GM21528 (cell line): ENCODE measurements around the gene GOLIM4.
"Not testable (repeated sequence)": the region's sequence is repeated elsewhere in the genome, so short reads cannot be mapped to it uniquely, and the experiment has no call there.

ENCODE experiments used
- ATAC-seq: cut with Tn5 transposase; IDR thresholded peaks from one replicate; pipeline ENCODE4 v1.9.1; 2021; ENCODE audit warnings: mild to moderate bottlenecking, moderate library complexity; ENCODE audit not compliant: unreplicated experiment, low FRiP score

Gene GOLIM4

DNA sequence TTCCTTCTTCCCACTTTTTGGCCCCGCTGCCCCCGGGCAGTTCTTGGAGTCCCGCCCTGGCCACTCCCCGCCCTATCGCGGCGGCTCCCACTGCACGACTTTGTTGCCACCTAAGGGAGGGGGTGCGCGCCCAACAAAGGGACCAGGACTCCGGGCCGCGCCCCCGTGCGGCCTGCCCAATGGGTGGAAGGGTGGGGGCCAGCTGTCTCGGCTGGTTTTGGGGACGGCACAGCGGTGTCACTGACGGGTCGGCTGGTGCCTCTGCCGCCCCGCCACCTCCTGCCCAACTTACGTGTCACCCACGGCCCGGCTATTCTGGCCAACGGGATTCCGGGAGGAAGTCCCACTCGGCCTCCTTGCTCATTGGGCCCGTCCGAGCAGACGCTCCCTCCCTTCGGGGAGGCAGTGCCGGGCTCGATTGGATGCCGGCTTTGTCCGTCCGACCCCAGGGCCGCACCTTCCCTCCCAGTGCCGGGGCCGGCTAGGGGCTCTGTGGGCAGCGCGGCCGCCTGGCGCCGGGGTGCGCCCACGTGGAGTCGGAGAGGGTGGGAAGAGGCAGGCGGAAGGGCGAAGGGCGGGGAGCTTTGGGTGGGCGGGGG is at the start of gene GOLIM4:
Gene GOLIM4, minus strand, starts transcription at position 314 of the 599 bp plus-strand sequence. CDS start 639 bp downstream, outside the sequence.
- peak; percentile 87 for ATAC-seq

DNA sequence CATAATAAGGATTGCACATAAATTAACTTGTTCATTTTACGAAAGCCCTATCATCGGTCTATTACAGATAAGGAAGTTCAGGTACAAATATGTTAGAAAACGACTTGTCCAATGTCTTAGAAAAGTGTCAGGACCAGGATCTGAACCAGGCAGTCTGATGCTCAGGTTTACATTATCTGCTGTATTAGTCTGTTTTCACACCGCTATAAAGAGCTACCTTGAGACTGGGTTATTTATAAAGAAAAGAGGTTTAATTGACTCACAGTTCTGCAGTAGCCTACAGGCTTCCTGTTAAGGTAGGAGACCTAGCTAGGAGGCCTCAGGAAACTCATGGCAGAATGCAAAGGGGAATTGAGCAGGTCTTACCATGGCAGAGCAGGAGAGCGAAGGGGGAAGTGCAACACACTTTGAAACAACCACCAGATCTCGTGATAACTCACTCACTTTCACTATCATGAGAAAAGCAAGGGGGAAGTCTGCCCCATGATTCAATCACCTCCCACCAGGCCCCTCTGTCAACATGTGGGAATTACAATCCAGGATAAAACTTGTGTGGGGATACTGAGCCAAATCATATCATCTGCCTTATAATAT is 45.8 kb upstream of the GOLIM4 start:
- ATAC-seq, result no peak

DNA sequence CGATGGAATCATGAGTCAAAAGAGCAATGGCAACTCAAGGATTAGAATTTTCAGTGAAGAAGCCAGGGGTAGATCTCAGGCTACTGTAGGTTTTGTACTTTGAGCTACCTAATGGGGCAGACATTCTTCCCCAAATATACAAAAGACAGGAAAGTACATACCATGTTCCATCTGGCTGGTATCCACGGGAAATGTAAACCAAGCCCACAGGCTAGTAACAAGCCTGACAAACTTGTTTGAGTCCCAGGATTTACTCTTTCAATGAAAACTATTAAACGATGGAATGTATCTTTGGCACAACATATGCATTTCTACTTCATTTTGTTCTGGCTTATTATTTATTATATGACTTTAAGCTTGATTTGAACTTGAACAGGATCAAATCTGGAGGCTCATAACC is 44.2 kb upstream of the GOLIM4 start:
- ATAC-seq, result no peak

DNA sequence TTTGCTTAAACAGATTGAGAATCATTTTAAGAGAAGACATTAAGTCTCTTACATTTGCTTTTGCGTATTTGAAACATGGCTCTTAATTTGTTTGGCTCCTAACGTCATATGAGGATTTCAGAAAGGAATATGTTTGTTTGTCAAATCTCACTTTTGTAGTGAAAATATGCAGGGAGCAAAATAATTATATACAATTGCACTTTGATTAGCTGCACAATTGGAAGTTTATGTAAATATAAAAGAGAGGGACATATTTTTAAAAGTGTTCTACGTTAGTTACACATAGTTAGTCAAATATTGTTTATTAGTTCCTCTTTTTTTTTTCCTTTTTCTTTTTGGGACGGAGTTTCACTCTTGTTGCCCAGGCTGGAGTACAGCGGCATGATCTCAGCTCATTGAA is 42.7 kb upstream of the GOLIM4 start:
- ATAC-seq, result no peak

DNA sequence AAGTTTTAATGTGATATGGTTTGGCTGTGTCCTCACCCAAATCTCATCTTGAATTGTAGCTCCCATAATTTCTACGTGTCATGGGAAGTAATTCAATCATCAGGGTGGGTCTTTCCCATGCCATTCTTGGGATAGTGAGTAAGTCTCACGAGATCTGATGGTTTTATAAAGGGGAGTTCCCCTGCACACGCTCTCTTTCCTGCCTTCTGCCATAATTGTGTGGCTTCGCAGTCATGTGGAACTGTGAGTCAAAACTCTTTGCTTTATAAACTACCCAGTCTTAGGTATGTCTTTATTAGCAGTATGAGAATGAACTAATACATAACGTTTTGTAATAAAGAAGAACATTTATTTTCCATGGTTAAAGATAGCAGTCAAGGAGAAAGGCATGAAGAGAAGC is 39.2 kb upstream of the GOLIM4 start:
- ATAC-seq, result no peak

- ATAC-seq, result not testable (repeated sequence)
Observed at GRCh38 chr3:168130250-168130649, 34.5 kb upstream of the GOLIM4 start.

DNA sequence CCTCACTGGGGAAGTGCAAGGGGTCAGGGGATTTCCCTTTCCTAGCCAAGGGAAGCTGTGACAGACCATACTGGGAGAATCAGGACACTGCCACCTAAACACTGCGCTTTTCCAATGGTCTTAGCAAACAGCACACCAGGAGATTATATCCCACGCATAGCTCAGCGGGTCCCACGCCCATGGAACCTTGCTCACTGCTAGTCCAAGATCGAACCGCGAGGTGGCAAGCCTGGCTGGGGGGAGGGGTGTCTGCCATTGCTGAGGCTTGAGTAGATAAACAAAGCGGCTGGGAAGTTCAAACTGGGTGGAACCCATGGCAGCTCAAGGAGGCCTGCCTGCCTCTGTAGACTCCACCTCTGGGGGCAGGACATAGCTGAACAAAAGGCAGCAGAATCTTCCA is 32.7 kb upstream of the GOLIM4 start:
- not testable (repeated sequence) for ATAC-seq

GRCh38 chr3:168127466-168127865 is 31.7 kb upstream of the GOLIM4 start:
- ATAC-seq, result no peak

DNA sequence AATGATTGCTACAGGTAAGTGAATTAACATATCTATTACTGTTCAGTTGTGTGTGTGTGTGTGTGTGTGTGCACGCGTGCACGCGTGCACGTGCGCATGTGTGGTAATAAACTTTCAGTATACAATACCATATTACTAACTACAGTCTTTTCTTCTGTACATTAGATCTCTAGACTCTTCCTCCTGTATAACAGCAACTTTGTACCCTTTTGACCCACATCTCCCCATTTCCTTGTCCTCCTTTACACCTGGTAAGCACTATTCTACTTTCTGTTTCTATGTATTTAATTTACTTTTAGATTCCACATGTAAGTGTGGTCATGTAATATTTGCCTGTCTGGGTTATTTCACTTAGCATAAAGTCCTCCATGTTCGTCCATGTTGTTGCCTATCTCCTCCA is 29.1 kb upstream of the GOLIM4 start:
- ATAC-seq, result no peak

- no peak for ATAC-seq
Observed at GRCh38 chr3:168124291-168124690, 28.6 kb upstream of the GOLIM4 start.

DNA sequence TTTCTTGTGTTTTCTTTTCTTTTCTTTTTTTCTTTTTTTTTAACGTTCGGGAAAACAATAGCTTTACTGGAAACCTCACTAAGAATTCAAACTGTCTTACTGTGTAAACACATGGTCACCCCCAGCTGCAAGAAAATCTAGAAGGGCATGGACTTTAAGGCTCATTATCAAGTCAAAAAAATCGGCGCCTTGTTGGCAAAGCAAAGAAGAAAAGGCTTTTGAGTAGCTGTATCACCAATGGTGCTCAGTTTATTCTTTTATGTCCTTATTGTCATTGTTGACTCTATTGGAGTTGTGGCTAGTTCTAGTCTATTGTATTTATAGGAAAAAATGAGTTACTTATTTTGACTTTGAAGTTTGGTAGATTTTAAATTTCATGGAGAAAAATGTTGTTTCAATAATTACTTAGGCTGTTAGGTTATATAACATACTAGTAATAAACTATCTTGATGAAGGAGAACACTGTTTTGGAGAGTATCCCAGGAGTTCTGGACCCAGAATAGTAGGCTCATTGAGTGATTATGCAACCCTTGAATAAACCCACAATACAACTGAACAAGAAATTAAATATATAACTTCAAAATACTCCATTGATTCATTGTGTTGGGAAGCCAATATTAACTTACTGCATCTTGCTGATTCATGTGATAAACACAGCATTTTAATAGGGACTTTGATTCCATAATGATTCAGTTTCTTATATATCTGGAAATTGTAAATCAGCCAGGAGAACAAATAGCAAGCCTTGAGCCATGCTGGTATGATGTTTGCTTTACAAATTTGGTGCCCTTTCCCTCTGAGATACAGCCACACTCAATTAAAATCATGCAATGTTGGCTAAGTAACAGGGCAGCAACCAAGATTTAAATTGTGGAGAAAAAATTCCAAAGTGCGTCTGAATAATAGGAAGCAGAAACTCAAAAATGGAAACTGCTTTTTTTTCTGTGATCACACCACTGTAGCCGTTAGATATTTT is 27.8 kb upstream of the GOLIM4 start:
- ATAC-seq, result no peak

GRCh38 chr3:168121184-168122017 is 25.7 kb upstream of the GOLIM4 start:
- no peak for ATAC-seq

DNA sequence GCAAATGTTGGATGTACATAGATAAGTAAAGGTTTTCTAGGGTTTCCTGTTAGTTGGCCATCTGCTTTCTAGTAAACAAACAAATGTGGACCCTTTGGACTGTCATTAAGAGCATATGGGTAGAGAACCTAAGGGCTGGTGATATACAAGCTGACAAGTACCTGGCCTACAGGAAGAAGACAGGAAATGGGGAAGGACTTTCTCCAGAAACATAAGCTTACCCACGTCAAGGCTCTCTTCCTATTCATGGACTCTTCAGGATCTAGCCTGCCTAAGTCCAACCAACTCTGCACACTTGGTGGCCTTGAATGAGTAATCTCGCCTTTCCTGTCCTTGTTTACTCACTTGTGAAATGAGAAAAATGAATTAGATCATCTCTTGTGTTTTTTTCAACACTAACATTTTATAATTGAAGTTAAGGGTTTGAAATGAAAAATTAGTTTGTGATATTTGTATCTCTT is 22.2 kb upstream of the GOLIM4 start:
- ATAC-seq, result no peak

- no peak for ATAC-seq
Observed at GRCh38 chr3:168117059-168117458, 21.3 kb upstream of the GOLIM4 start.

- no peak for ATAC-seq
Observed at GRCh38 chr3:168116279-168116678, 20.6 kb upstream of the GOLIM4 start.

DNA sequence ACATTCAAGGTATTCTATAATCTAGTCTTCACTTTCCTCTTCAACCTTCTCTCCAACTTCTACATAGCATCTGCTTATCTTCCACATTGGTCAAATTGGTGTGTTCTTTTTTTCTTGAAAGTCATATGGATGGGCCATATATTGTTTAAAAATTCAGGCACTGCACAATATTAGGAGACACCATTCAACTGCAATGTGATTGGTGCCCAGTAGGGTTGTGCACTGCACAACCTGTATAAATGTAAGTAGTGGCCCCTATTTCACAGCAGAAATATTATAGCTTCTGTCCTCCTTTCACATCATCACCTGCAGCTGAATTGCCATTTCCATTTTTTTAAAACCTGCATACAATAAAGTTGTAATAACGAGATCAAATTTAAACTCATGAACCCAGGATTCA is 18.1 kb upstream of the GOLIM4 start:
- no peak for ATAC-seq

DNA sequence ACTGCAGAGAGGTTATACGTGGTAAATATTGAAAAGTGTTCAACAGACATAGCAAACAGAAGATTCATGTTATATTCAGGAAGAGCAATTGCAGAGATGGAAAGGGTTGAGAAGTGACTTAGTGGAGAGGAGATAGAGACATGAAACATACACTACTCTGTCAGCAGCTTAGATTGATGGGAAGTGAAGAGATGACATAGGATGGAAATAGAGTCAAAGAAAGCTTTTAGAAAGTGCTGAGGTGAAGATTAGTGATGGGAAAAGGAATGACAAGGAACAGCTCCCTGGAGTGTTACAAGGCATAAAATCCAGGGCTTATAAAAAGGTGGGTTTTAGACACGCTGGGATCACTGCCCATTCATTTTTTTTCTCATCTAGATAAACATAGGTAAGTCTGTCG is 17.2 kb upstream of the GOLIM4 start:
- no peak for ATAC-seq

DNA sequence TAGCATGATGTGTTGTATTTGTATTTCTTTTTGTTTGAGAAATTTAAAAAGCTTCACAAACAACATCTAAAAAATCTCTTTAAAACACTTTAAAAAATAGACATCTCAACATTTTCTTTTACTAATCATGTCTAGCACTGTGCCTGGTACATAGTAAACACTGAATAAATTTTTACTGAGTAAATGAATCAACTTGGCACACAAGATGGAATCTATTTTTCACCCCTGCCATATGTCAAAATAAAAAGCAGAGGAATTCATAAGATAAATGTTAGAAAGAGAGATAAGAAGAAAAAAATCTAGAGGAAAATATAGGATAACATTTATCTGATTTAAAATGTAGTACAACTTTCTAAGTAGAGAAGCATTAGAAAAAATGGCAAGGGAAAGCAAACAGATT is 8.6 kb upstream of the GOLIM4 start:
- no peak for ATAC-seq

DNA sequence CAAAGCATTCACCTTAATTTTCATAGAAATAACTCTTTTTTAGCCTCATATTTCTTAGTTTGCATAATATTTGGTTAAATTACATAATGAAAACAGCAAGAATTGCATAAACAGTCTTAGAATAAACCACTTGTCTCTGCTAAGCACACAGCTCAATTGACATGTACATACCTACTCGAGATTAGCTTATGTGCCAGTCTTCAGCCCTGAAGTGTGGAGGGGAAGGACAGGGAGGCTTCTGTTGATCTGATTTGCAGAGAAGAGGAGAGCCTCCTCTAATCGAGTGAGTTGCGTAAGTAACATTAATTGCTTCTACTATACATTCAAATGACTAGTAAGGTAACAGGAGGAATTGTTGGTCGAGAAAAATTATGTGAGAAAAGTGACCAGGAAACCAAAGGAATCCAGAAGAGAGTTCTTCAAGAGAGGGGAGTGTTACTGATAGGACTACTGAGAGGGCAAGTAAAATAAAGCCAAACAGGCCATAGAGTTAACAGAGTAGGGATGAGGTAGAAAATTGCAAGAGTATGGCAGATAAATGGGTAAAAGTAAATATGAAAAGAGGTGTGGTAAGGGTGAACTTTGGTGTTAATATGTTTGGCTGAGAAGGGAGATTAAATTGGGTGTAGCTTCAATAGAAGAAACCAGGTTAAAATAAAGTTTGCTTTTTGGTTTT is 7.1 kb upstream of the GOLIM4 start:
- no peak for ATAC-seq
